GM21526 (cell line): ENCODE data around the gene MCRIP2.

ENCODE experiments used
- ATAC-seq: cut with Tn5 transposase; IDR thresholded peaks from one replicate; pipeline ENCODE4 v1.9.1; 2021; ENCODE audit warnings: moderate library complexity; ENCODE audit not compliant: unreplicated experiment, low FRiP score

Gene MCRIP2

DNA sequence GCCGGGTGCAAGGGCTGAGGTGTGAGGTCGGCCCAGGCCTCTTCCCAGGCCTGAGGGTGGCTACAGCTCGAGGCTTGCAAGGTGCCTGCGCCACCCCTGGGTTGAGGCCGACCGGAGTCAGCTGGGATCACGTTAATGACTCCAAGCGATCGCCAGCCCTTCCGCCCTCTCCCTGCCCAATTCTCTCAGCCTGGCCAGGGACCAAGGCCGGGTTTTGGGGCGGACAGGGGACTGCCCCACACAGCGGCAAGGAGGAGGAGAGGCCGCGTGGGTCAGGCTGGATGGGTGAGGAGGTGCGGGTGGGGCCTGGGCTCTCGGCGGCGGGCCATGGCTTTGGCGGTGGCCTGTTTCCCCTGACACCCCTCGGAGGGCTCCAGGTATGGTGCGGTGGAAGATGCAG, 51.7 kb downstream of the MCRIP2 start:
- ATAC-seq = no peak

GRCh38 chr16:693766-694165, 52.1 kb downstream of the MCRIP2 start:
- ATAC-seq = no peak

- ATAC-seq = no peak
Measured at GRCh38 chr16:694187-694862, 52.7 kb downstream of the MCRIP2 start.

DNA sequence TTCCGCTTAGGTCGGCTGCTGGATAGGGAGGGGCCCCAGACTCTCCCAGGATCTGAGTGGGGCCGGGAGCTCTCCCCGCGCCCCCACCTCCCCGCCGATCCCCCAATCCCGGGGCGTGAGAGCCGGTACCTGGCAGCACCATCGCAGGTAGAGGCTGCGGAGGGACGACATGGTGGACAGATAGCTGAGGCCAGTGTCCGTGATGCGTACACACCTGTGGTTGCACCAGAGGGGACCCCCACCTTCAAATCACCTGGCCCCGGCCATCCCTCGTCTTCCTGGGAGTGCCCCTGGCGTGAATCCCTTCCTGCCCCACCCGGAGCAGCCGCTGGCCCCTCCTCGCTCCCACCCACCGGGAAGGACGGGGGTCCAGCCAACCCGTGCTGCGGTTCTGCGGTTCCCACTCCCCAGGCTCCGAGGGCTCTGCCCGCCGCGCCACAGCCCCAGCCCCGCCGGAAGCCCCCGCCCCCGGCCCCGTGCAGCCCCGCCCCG, 53.3 kb downstream of the MCRIP2 start:
- no peak for ATAC-seq

DNA sequence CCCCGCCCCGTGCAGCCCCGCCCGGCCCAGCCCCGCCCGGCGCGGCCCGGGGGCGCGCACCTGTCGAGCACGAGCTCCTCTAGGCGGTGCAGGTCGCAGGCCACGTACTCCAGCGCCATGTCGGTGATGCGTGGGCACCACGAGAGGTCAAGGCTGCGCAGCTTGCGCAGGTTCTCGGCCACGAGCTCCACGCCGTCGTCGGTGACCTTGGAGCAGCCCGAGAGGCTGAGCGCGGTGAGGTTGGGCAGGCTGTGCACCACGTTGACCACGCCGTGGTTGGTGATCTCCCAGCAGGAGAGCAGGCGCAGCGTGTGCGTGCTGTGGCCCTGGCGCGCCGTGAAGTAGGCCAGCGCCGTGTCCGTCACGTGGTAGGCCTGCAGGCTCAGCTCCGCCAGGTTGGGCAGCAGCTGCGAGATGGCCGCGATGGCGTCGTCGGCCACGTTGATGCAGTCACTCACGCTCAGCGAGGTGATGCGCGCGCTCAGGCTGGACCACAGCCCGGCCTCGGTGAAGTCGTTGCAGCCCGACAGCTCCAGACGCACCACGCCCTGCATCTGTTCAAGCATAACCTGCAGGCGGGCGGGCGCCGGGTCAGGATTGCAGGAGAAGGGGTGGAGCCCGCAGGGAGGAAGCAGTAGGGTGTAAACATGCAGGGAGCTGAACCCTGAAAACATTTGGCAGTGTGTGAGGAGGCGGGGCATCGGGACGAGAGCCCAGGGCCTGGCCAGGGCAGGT, 53.9 kb downstream of the MCRIP2 start:
- no peak for ATAC-seq
